Activated CD8-positive, alpha-beta T cell treated with anti-CD3 and anti-CD28 coated beads, Interleukin-2, amount 10 ng/mL, durations not matched to agents 7 days and 5 days (primary cell): ENCODE results near the gene BICD1. TPM values are rescaled to one million over a fixed set of nuclear protein-coding genes. Genes with fewer than 3 reads are reported as not detected.
A peak's percentile ranks its signal among the peaks of the same experiment; 100 is the strongest.

ENCODE experiments used
- ATAC-seq: fragments of 150-1000 bp; cut with Tn5 transposase; one replicate; pipeline ENCODE4 v1.10.0; 2021; ENCODE audit warnings: moderate library complexity
- CTCF ChIA-PET: fragments of 350-600 bp; sonication (Branson Sonifier 250); formaldehyde crosslinking; loops from one replicate; lab custom pipeline; 2021; ENCODE audit warnings: antibody characterized with exemption; lab: Charles Lee
- POLR2A ChIA-PET: fragments of 350-600 bp; sonication (Branson Sonifier 250); formaldehyde crosslinking; loops from one replicate; lab custom pipeline; 2021; ENCODE audit warnings: antibody characterized with exemption; lab: Charles Lee
- DNase-seq: peaks from one replicate; pipeline ENCODE4 v3.0.0-alpha.2; 2020
- H3K27ac Mint-ChIP-seq: one replicate; pipeline ENCODE4 v1.8.0; 2021; ENCODE audit warnings: mild to moderate bottlenecking, mixed read lengths
- H3K27me3 Mint-ChIP-seq: one replicate; pipeline ENCODE4 v1.8.0; 2021; ENCODE audit warnings: low read depth, mixed read lengths
- H3K36me3 Mint-ChIP-seq: one replicate; pipeline ENCODE4 v1.8.0; 2021; ENCODE audit warnings: low read depth, mixed read lengths
- H3K4me1 Mint-ChIP-seq: one replicate; pipeline ENCODE4 v1.8.0; 2021; ENCODE audit warnings: low read depth, mixed read lengths
- H3K4me3 Mint-ChIP-seq: one replicate; pipeline ENCODE4 v1.8.0; 2021; ENCODE audit warnings: mild to moderate bottlenecking, mixed read lengths
- H3K9me3 Mint-ChIP-seq: one replicate; pipeline ENCODE4 v1.8.0; 2022; ENCODE audit warnings: mixed read lengths; ENCODE audit not compliant: insufficient read depth
- total RNA-seq, 2 experiments: library from RNA; stranded (reverse); gene quantifications; one replicate each; pipeline ENCODE4 v1.2.3, GENCODE V29; 2021

BICD1 gene
- total RNA-seq, 2 experiments from 2014 or later = 16.8 to 17.6 TPM

GRCh38 chr12:32254260-32254956 is 147.8 kb downstream of the BICD1 start:
- Mint-ChIP-seq H3K36me3 (peaks cover 6% of the 10 kb centered on the region), H3K4me3 (no peak overlapping the region), H3K27me3 (no peaks in the 10 kb centered on the region), H3K27ac (no peak overlapping the region), H3K4me1 (peaks cover 4% of the 10 kb centered on the region), H3K9me3 (no peaks in the 10 kb centered on the region)
- POLR2A ChIA-PET = no interaction called here
- DNase-seq (no peak), ATAC-seq (no peak)
- CTCF ChIA-PET = no interaction called here

DNA sequence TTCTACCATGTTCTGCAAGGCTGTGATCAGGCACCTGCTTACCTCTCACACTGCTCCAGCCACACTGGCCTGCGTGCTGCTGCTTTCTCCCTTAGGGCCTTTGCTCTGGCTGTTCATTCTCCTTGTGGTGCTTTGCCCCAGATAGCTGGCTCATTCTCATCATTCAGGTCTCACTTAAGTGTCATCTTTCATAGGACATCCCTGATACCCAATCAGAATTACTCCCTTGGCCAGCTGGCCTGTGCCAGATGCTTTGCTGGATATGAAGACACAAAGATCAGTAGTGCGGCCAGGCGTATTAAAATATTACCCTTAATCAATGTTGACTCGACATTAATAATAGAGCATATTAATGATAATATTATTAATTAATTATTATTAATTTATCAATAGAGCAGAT is 148.9 kb downstream of the BICD1 start:
- POLR2A ChIA-PET = no interaction called here
- no peaks in the 10 kb centered on the region for H3K9me3 Mint-ChIP-seq
- no peak for ATAC-seq

DNA sequence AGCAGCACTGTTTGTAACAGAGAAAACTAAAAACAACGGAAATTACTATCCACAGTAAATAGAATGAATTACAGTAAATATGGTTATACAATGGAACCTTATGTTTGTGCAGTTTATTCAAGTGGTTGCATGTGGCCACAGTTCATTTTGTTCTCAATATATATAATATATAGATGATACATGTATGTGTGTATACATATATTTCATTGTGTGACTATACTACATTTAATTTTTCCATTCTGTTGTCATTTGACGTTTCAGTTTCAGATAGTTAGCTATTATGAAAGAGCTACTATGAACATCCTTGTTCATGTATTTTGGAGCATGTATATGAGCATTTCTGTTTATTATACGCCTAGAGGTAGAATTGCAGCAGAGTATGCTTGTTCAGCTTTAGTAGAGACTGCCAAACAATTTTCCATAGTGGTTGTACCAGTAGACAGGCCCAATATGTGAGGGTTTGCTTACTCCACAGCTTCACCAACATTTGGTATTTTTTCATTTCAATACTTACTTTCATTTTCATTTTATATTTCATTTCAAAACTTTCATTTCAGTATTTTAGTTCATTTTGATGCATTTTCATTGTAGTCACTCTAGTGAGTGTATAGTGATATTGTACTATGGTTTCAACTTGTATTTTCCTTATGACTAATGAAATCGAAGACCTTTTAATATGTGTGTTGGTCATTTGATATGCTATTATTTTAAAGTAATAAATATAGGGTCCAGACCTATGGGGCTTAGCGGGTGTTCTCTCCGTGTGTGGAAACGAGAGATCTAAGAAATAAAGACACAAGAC is 151.2 kb downstream of the BICD1 start:
- no peaks in the 10 kb centered on the region for H3K9me3 Mint-ChIP-seq
- DNase-seq = no peak
- H3K4me3 Mint-ChIP-seq = no peak overlapping the region
- peaks cover 8% of the 10 kb centered on the region for H3K4me1 Mint-ChIP-seq
- ATAC-seq = no peak
- ChIA-PET POLR2A (interaction anchor here (1.5 kb wide), 1 partner anchor 16 kb away, joined by 3 read pairs; no protein-coding TSS in a partner anchor), CTCF (no interaction called here)
- H3K36me3 Mint-ChIP-seq = peaks cover 6% of the 10 kb centered on the region
- H3K27me3 Mint-ChIP-seq = no peaks in the 10 kb centered on the region
- H3K27ac Mint-ChIP-seq = no peak overlapping the region

More for the DNA sequence above, 148.9 kb downstream of the BICD1 start:
- no peaks in the 10 kb centered on the region for H3K27me3 Mint-ChIP-seq
- peaks cover 6% of the 10 kb centered on the region for H3K36me3 Mint-ChIP-seq
- CTCF ChIA-PET = no interaction called here
- DNase-seq = no peak
- no peak overlapping the region for H3K27ac Mint-ChIP-seq
- H3K4me1 Mint-ChIP-seq = peaks cover 4% of the 10 kb centered on the region
- no peak overlapping the region for H3K4me3 Mint-ChIP-seq

- Mint-ChIP-seq H3K36me3 (peaks cover 6% of the 10 kb centered on the region), H3K4me1 (peaks cover 8% of the 10 kb centered on the region), H3K27me3 (no peaks in the 10 kb centered on the region), H3K27ac (no peak overlapping the region), H3K9me3 (no peaks in the 10 kb centered on the region), H3K4me3 (no peak overlapping the region)
- no peak for ATAC-seq
- ChIA-PET CTCF (no interaction called here), POLR2A (no interaction called here)
- no peak for DNase-seq
These were observed 154.0 kb downstream of the BICD1 start for GRCh38 chr12:32260696-32261095.

GRCh38 chr12:32261638-32262037 is 155.0 kb downstream of the BICD1 start:
- Mint-ChIP-seq H3K4me3 (no peak overlapping the region), H3K36me3 (peaks cover 4% of the 10 kb centered on the region), H3K27ac (no peak overlapping the region), H3K4me1 (peaks cover 8% of the 10 kb centered on the region), H3K9me3 (no peaks in the 10 kb centered on the region), H3K27me3 (no peaks in the 10 kb centered on the region)
- no peak for ATAC-seq
- DNase-seq = no peak
- ChIA-PET POLR2A (no interaction called here), CTCF (no interaction called here)

DNA sequence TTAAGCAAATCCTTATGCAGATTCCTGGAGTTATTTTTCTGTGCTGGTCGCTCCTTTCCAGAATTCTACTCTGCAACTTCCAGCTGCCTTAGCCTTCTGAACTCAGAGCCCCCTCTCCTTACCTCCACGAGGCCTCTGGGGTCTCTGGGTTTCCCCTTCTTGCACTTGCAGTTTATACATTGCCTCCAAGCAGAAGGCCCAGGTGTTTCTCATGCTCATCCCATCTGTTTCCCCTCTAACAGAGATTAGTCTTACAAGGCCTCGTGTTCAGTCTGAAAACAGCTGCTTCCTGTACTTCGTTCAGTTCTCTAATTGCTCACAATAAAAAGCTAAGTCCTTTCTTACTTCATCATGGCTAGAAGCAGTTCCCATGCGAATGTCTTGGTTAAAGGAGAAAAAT is 158.3 kb downstream of the BICD1 start:
- Mint-ChIP-seq H3K4me3 (no peak overlapping the region), H3K4me1 (peaks cover 4% of the 10 kb centered on the region), H3K27me3 (no peaks in the 10 kb centered on the region), H3K9me3 (no peaks in the 10 kb centered on the region), H3K36me3 (no peaks in the 10 kb centered on the region), H3K27ac (no peak overlapping the region)
- ChIA-PET POLR2A (no interaction called here), CTCF (no interaction called here)
- ATAC-seq (no peak), DNase-seq (no peak)

- no peaks in the 10 kb centered on the region for H3K27me3 Mint-ChIP-seq
- POLR2A ChIA-PET = no interaction called here
- H3K9me3 Mint-ChIP-seq = no peaks in the 10 kb centered on the region
- DNase-seq (no peak), ATAC-seq (no peak)
- CTCF ChIA-PET = no interaction called here
- no peak overlapping the region for H3K4me3 Mint-ChIP-seq
- H3K4me1 Mint-ChIP-seq = peaks cover 4% of the 10 kb centered on the region
- H3K36me3 Mint-ChIP-seq = no peaks in the 10 kb centered on the region
- H3K27ac Mint-ChIP-seq = no peak overlapping the region
These were observed 158.8 kb downstream of the BICD1 start for GRCh38 chr12:32265456-32265855.

GRCh38 chr12:32265951-32266350 is 159.3 kb downstream of the BICD1 start:
- H3K9me3 Mint-ChIP-seq = no peaks in the 10 kb centered on the region
- ChIA-PET POLR2A (no interaction called here), CTCF (no interaction called here)
- H3K36me3 Mint-ChIP-seq = no peaks in the 10 kb centered on the region
- DNase-seq = no peak
- H3K4me3 Mint-ChIP-seq = no peak overlapping the region
- no peak overlapping the region for H3K27ac Mint-ChIP-seq
- H3K4me1 Mint-ChIP-seq = peaks cover 4% of the 10 kb centered on the region
- H3K27me3 Mint-ChIP-seq = no peaks in the 10 kb centered on the region
- ATAC-seq = no peak

DNA sequence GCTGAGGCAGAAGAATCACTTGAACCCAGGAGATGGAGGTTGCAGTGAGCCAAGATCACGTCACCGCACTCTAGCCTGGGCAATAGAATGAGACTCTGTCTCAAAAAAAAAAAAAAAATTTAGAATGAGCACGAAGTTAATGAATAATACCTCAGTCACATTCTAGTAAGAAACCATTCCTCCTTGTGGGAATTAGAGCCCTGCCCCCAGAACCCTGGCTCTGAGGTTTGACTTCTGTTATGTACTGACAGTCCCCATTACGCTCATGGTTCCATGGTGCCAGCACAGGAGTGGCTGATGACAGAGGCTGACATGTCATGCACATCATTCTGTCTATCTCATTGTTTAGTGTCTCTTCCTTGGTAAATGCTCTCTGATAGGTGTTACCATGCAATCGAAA is 160.1 kb downstream of the BICD1 start:
- no peaks in the 10 kb centered on the region for H3K27me3 Mint-ChIP-seq
- H3K27ac Mint-ChIP-seq = no peak overlapping the region
- no peaks in the 10 kb centered on the region for H3K36me3 Mint-ChIP-seq
- H3K9me3 Mint-ChIP-seq = no peaks in the 10 kb centered on the region
- no peak for DNase-seq
- no peak for ATAC-seq
- no peaks in the 10 kb centered on the region for H3K4me1 Mint-ChIP-seq
- H3K4me3 Mint-ChIP-seq = no peak overlapping the region
- CTCF ChIA-PET = no interaction called here
- POLR2A ChIA-PET = no interaction called here

GRCh38 chr12:32270818-32271710 is 164.4 kb downstream of the BICD1 start:
- CTCF ChIA-PET = interaction anchor here (1.2 kb wide), 1 partner anchor 210 kb away, joined by 3 read pairs; no protein-coding TSS in a partner anchor
- no peak for DNase-seq
- H3K36me3 Mint-ChIP-seq = no peaks in the 10 kb centered on the region
- H3K27ac Mint-ChIP-seq = no peak overlapping the region
- H3K4me1 Mint-ChIP-seq = peaks cover 15% of the 10 kb centered on the region
- POLR2A ChIA-PET = no interaction called here
- H3K4me3 Mint-ChIP-seq = no peak overlapping the region
- H3K9me3 Mint-ChIP-seq = no peaks in the 10 kb centered on the region
- H3K27me3 Mint-ChIP-seq = no peaks in the 10 kb centered on the region
- no peak for ATAC-seq

DNA sequence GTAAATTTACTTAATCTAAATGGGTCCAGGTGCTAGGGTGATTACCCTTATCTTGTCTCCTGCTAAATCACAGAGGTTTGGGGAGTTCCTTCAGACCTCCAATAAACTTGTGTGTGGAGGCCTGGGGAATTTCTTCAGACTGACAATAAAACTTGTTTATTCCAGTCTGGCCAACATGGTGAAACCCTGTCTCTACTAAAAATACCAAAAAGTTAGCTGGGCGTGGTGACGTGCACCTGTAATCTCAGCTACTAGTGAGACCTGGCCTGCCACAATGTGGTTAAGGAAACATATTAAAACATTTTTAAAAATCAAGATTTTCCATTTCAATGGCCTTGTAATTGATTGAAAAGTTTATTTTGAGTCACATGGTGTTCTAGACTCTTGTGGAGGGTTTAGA is 165.8 kb downstream of the BICD1 start:
- Mint-ChIP-seq H3K27ac (peak overlapping the region; percentile 90), H3K4me3 (no peak overlapping the region), H3K27me3 (no peaks in the 10 kb centered on the region), H3K4me1 (peaks cover 15% of the 10 kb centered on the region), H3K36me3 (no peaks in the 10 kb centered on the region), H3K9me3 (no peaks in the 10 kb centered on the region)
- no peak for DNase-seq
- POLR2A ChIA-PET = no interaction called here
- no peak for ATAC-seq
- CTCF ChIA-PET = no interaction called here
